HK-2 (cell line): ENCODE measurements around the gene PPP1R14C.
"Not testable (repeated sequence)": the region's sequence is repeated elsewhere in the genome, so short reads cannot be mapped to it uniquely, and the experiment has no call there.

Experiments
- DNase-seq: peaks from one replicate; pipeline ENCODE4 v3.0.0-alpha.2; 2018; ENCODE audit not compliant: unreplicated experiment

PPP1R14C gene

DNA sequence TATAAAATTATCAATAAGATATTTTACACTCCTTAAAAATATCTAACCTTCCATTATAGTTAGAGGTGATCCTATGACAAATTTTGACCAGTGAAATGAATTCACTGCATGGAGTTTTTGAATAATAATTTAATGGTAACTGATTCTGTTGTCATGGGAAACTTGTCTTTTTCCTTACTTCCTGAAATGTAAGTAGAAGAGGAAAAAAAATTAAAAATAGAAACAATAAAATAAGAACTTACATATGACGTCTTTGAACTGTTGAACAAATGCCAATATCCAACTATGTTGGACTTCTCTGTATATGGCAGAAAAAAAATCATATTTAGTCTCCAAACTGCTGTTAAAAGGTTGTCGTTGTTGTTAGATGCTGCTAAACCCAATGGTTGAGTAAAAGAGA is 26.3 kb downstream of the PPP1R14C start:
- DNase-seq, result no peak

DNA sequence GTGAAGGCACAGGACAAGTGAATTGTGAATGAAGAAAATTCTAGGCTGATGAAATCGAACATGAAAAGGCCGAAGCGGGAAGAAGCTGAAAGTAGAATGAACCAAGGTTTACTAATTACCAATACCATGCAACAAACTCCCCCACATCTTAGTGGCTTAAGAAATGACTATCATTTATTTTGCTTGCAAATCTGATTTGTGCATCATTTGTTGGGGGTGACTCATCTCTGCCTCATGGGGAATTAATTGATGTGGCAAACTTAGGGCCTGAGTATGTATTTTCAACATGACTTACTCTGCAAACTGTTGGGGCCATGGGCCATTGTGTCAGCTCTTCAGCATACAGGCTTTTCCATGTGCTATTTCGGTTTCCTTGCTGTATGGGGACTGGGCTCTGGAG is 26.8 kb downstream of the PPP1R14C start:
- DNase-seq, result no peak

DNA sequence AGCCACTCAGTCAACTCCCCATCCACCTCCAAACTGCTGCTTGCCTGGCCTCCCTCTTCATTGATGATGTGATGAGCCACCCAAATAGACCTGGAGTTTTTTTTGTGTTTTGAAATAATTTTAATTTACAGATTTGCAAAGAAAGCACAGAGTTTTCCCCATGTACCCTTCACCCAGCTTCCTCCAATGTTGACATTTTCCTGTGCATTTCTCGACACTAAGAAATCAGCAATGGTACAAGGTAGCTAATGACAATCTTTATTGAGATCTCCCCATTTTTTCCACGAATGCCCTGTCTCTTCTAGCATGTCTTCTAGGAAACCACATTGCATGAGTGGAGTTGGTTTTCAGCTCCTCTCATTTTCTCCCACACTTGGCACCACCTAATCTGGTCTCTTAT is 30.1 kb downstream of the PPP1R14C start:
- no peak for DNase-seq

DNA sequence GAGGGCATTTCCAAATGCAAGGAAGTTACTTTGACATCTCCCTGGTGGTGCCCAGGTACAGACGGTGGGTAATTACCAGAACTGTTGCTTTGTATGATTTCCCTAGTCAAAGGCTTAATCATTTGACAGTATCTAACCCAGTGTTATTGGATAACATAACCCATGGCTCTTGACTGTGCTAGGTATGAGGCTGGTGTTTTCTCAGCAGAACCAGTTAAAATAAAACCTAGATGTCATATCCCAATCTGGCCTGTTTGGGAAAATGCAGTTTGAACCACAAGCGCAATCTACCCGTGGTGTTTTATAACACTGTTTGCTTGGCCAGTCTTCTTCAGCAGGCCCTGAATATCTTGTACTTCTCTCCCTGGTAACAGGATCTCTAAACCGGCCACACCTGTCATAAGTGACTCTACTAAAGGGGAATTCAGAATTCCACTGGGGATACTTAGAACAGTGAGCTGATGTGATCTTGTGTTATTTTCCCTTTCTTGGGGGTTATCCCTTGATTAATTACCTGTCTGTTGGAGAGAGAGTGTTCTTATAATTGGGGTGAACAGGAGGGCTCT is 32.8 kb downstream of the PPP1R14C start:
- no peak for DNase-seq

DNA sequence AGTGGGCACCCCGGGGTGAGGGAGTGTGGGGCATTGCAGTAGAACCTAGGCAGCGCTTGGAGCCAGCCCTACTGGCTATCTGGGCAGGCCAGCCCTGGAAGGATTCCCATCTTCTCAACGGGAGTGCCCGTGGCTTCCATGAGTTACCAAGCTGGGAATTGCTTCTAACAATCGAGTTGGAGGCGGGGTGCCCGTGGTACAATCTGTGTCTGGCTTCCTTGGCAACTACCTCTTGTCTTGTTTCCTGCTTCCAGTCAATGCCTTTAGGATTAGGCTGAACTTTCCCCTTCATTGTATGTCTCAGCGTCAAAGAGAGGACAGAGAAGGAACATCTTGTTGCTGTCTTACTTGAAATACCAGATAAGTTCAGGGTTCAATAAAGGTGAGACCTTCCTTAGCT is 33.3 kb downstream of the PPP1R14C start:
- no peak for DNase-seq

DNA sequence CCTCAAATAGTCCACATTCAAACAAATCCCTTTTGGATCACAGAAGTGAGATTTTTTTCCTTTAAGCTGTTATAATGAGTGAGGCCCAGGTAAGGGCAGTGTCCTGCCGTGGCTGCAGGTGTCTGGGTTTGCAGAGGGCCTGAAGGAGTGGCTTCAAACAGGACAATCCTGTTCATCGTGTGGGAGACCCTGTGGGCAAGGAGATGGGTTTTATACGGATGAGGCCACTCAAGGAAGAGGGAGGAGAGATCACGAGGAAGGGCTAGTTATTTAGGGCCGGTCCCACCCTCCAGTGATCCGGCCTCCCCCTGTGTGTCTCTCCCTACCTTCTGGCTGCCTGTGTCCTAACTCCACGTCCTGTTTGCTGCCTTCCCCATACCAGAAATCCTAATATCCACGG is 33.8 kb downstream of the PPP1R14C start:
- no peak for DNase-seq

DNA sequence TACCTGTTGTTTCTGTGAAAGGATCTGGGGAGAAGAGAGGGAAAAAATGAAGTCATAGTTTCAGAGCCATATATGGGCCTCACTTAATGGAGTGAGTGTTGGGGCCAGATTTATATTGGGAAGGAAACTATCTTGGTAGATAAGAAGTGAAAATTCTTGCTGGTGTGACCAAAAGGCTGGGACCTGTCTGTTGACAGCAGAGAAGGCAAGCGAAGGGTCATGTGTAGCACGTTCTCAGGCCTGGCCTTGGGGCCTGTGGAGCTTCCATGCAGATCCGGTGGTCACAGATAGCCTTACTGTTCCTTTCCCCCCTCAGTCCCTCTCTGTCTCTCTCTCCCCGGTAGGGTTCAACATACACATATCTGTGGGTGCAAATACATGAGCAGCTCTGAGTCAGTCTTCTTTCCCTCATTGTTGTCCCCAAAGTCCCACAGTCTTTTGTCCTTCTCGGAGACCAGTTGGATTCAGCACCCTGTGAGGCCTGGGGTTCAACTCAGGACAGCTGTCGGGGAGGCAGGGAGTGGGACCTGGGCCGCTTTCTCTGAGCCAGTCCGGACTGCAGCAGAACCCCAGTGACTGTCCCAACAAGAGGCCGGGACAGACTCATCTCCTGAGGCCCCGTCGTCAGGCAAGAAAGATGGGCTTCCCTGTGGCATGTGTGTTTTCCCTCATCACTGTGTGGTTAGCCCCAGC is 34.6 kb downstream of the PPP1R14C start:
- DNase-seq, result no peak

DNA sequence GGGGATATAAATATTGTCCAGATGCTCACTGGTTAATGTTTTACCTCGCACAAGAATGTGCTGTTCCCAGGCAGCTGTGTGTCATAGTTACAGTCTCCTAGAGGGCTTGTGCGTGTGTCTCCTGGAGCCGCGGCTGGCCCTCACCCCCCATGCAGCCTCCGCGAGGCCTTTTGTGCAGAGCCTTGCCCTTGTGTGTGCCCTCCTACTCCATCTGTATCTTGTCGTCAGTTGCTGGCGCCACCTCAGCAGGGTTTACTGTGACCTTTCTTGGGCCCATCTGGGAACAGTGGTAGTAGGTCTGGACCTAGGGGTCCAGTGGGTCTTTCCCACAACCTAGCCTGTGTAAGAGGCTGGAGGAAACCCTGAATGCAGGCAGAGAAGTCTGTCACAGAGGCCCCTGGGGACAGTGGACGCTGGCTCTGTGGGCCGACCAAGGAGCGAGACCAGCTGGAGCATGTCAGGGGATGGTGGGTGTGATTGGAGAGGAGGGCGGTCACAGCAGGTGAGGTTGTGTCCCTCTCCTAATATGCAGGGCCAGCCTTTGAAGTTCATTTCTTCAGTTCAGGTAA is 35.2 kb downstream of the PPP1R14C start:
- DNase-seq, result peak; percentile 71

DNA sequence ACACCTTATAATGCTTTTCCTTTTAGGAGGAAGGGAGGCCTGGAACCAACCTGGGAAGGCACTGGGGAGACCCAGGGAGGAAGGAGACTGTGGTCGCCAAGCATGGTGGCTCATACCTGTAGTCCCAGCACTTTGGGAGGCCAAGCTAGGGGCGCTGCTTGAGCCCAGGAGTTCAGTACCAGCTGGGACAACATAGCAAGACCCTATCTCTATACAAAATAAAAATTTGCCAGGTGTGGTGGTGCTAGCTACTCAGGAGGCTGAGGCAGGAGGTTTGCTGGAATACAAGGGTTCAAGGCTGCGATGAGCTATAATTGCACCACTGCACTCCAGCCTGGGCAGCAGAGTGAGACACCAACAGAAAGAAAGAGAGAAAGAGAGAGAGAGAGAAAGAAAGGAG is 36.2 kb downstream of the PPP1R14C start:
- DNase-seq, result no peak

DNA sequence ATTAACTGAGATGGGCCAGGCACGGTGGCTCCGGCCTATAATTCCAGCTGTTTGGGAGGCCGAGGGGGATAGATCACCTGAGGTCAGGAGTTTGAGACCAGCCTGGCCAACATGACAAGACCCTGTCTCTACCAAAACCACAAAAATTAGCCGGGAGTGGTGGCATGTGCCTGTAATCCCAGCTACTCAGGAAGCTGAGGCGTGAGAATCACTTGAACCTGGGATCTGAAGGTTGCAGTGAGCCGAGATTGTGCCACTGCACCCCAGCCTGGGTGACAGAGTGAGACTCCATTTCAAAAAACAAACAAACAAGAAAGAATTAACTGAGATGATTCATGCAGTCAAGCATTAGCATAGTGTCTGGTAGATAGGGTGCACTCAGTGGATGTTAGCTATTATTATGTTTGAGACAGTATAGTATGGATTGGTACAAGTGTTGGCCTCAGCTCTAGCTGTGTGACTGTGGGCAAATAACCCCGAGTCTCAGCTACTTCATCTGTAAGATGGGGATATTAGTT is 37.1 kb downstream of the PPP1R14C start:
- DNase-seq, result not testable (repeated sequence)

DNA sequence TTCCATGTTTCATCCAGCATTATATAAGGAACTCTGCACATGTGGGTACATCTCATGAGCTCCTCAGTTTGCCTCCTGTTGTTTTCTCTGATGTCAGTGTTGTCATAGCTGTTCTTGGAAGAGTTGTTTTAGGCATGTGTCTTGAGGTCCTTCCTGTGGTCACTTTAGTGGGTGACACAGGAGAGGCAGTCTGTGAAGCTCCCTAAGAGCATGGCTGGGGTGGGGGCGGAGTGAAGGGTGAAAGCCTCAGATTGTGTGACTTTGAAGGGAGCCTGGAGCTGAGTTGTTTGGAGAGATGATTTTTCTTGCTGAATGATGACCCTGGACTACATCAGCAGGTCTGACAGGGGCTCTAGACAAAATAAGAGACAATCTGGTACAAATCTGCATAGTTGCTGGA is 37.7 kb downstream of the PPP1R14C start:
- DNase-seq, result no peak

DNA sequence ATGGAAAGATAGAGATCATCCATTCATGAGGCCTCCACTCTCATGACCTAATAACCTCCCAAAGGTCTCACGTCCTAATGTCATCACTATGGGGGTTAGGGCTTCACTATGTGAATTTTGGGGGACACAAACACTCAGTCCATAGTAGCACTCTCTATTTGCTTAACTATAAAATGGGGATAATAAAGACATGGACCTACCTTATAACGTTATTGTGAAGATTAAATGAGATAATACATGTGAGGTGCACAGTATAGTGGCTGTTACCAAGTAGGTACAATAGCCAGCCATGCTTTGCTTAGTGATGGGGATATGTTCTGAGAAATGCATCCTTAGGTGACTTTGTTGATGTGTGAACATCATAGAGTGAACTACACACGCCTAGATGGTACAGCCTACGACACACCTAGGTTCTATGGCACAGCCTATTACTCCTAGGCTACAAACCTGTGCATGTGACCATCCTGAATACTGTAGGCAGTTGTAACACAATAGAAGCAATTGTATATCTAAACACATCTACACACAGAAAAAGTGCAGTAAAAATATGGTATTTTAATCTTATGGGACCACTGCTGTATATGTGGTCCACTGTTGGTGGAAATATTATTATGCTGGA is 39.7 kb downstream of the PPP1R14C start:
- DNase-seq, result no peak

DNA sequence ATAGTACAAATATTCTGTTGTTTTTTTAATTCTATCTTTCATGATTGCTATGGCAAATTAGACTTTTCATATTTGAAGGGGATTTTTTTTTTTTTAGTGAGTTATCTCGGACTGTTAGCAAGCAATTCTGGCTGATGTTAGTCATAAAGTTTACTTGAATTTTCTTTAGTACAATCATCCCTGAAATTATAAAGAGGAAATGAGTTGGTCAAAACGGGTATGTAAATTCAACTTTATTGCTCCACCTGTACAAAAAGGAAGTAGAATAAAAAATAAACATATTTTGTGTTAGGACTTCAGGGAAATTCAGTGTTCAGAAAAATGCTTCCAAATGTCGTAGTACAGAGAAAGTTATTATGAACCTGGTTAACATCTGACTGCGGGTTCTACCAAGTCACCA is 40.3 kb downstream of the PPP1R14C start:
- DNase-seq, result no peak

DNA sequence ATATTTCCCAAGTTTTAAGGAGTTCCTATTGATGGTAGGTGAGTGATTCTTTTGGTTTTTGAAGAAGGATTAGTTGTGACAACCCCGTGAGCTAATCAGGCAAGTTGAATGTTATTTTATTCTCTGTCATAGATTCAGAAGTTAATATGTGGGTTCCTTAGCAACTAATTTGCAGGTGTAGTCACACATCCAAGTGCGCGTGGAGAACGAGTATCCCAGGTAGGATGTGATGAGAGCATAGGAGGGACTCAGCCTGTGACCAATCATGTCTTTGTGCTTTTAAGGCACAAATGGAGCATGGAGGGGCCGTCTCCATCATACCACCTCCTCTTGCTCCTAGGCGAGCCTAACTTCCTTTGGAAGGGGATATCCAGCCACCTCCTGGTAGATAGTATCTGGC is 41.1 kb downstream of the PPP1R14C start:
- no peak for DNase-seq

DNA sequence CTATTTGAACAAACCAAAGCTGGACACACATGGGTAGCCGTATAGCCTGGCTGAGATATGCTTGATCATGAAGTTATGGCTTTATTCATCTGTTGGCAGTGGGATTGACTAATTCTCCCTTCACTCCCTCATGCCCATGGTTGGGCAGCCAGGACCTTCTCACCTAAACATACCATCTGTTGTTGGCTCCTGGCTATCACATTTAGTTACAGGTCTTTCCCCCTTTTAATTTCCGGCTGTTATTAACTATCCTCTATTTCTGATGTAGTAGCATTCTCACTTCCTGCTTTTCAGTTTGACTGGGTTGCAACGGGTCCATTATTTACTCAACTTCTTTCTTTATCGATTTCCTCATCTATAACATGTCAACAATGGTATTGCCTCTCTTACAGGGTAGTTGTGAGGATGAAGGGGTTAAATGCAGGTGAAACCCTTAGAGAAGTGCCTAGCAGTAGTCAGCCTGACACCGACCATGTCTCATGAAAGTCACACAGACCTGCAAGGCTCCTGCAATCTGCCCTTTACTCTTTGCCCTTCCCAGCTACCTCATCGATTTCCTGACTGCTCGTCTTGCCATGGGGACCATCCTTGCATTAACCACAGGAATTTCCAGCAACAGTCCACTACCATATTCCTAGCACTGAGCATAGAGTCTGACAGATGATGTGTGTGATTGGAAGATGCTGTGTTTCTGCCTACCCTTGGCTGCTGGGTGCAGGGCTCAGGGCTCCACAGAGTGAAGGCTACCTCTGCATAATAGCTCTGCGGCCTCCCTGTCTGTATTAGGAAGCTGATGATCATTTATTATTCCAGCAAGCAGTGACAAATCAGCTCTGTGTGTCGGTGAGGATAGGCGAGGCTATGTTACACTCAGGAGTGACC is 42.2 kb downstream of the PPP1R14C start:
- DNase-seq, result no peak

DNA sequence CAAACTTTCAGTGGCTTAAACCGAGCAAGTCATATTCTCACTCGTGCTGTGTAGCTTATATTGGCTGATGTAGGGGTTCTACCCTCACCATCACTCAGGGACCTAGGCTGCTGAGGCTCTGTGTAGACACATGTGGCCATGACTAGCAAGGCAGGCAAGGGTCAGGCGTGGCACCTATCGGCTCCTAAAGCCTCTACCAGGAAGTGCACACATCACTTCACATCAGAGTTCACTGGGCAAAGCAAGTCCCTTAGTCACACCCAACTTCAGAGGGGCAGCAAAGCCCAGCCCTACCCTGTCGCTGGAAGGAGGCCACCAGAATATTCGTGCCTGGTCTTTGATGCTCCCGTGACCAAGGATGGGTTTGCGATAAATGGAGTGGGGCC is 42.9 kb downstream of the PPP1R14C start:
- no peak for DNase-seq

DNA sequence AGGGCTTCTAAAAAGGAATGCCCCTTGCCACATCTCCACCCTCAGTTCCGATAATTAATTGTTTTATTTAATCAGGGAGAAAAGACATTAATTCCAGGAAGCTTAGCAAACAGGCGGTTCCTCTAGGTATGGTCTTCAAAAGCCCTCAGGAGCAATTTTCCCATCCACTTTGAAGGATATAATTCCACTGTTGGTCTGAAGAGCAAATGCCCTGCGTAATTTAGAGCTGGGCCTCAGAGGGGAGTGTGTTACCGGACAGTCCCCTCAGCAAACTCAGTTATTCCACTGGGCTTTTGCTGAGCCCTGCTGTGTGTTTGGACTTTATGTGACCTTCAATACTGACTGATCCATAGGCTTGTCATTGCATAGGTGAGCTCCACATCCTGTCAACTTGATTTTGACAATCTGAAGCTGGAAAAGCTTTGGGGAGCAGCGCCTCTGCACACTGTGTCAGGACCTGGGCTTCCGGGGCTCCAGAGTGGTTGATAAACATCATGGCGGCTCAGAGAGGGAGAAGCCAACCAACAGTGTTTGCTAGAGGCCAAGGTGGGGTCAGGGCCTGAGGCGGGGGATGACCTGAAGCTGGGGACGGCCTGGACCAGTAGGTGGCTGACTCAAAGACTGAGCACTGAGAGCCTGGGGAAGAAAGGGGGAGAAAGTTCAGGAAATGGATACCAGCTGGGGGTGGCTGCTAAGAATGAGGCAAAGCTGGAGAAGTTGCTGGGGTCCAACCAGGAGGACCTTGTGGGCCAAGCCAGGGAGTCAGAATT is 43.5 kb downstream of the PPP1R14C start:
- no peak for DNase-seq

DNA sequence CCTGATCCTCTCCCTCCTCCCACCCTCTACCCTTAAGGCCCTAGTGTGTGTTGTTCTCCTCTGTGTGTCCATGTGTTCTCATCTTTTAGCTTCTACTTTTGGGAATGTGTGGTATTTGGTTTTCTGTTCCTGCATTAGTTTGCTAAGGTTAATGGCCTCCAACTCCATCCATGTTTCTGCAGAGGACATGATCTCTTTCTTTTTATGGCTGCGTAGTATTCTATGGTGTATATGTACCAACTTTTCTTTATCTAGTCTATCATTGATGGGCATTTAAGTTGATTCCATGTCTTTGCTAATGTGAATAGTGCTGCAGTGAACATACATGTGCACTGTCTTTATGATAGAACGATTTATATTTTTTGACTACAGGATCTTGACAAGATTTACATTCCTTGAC is 44.6 kb downstream of the PPP1R14C start:
- not testable (repeated sequence) for DNase-seq

DNA sequence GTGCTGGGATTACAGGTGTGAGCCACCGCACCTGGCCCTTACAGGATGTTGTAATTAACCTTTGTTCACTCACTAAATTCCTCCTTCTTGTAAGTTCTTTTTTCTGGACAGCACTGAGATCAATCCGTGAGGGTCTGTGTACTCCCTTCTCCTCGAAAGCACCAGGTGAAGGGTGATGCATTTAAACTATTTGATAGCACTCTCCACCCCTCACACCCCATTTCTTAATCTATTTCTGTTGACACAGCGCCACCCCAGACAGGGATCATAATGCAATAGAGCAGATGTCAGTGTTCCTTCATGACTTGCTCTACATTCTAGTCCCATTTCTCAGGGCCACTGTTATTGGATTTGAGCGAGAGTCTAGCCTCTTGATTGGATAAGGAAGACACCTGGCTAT is 46.3 kb downstream of the PPP1R14C start:
- no peak for DNase-seq

DNA sequence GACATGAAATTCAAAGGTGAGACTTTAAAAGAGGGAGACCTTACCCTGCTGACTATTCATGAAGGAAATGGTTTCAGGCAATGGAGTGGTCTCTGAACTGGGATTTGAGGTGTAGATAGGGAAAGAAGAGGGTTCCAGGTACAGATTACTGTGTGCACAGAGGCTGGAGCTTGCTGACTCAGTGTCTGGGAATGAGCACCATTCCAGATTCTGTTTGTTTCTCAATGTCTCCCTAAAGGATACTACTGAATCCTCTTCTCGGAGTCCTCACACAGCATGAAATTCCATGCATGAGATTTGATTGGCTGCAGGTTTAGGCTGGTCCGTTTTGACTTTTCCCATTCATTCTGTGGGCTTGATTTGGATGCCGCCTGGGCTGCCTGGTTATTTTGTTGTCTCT is 49.0 kb downstream of the PPP1R14C start:
- DNase-seq, result peak; percentile 20

DNA sequence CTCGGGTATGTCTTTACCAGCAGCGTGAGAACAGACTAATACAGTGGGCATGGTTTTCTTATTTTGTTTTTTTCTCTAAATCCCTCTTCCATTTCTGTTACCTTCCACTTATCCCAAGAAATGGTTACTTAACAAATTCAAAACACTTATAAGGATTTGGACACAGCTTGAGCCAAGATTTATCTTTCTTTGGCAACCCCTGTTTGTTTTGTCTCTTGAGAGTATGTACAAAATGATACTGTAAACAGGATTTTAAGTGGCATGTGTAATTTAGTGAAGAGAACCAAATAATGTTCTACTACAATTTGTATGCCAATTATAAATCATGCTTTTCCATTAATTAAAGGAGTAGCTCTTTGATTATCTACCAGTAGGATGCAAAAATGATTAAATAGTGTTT is 51.4 kb downstream of the PPP1R14C start:
- no peak for DNase-seq
